Stomach smooth muscle (tissue), 2 donors: ENCODE data around the gene FBRSL1.

Experiments used
- H3K27ac ChIP-seq: one replicate; pipeline ENCODE4 v1.7.0; 2013; ENCODE audit warnings: mild to moderate bottlenecking, low read length, inconsistent platforms
- H3K27me3 ChIP-seq, 2 donors: one replicate each; pipeline ENCODE4 v1.7.0; 2013; ENCODE audit warnings: low read length in 2 of 2; ENCODE audit not compliant: insufficient read depth in 2 of 2, control insufficient read depth in 1 of 2
- H3K36me3 ChIP-seq, 2 donors: one replicate each; pipeline ENCODE4 v1.7.0; 2013; ENCODE audit warnings: low read length in 2 of 2; ENCODE audit not compliant: control insufficient read depth in 2 of 2, insufficient read depth in 2 of 2
- H3K4me1 ChIP-seq: one replicate; pipeline ENCODE4 v1.7.0; 2013; ENCODE audit warnings: low read length; ENCODE audit not compliant: control insufficient read depth, insufficient read depth
- H3K4me3 ChIP-seq, 2 donors: one replicate each; pipeline ENCODE4 v1.7.0; 2013; ENCODE audit warnings: low read length in 2 of 2
- H3K9ac ChIP-seq, 2 donors: one replicate each; pipeline ENCODE4 v1.7.0; 2013; ENCODE audit warnings: low read length in 2 of 2, mild to moderate bottlenecking in 1 of 2
- H3K9me3 ChIP-seq, 2 donors: one replicate each; pipeline ENCODE4 v1.7.0; 2013; ENCODE audit warnings: low read length in 2 of 2; ENCODE audit not compliant: control insufficient read depth in 2 of 2
- donor health status: healthy.
- donor health status: Pancreatic carcinoma.

Gene FBRSL1

GRCh38 chr12:132523576-132524331 lies 33.8 kb downstream of the FBRSL1 start:
- Histone ChIP-seq H3K27me3 (no peaks in the 10 kb centered on the region), H3K9ac (no peak overlapping the region), H3K9me3 (no peaks in the 10 kb centered on the region), H3K36me3 (peaks cover 0 to 5% of the 10 kb centered on the region in 2 donors), H3K27ac (no peak overlapping the region), H3K4me1 (peaks cover 8% of the 10 kb centered on the region), H3K4me3 (no peak overlapping the region)

GRCh38 chr12:132524405-132524804 lies 34.5 kb downstream of the FBRSL1 start:
- Histone ChIP-seq H3K27me3 (no peaks in the 10 kb centered on the region), H3K4me3 (no peak overlapping the region), H3K9ac (no peak overlapping the region), H3K4me1 (peaks cover 8% of the 10 kb centered on the region), H3K36me3 (no peaks in the 10 kb centered on the region), H3K9me3 (no peaks in the 10 kb centered on the region), H3K27ac (no peak overlapping the region)

- no peaks in the 10 kb centered on the region for H3K9me3 ChIP-seq
- H3K27me3 ChIP-seq, result no peaks in the 10 kb centered on the region
- H3K27ac ChIP-seq, result no peak overlapping the region
- peaks cover 8% of the 10 kb centered on the region for H3K4me1 ChIP-seq
- H3K9ac ChIP-seq, result no peak overlapping the region
- H3K4me3 ChIP-seq, result no peak overlapping the region
- peaks cover 0 to 2% of the 10 kb centered on the region in 2 donors for H3K36me3 ChIP-seq
These were observed 35.3 kb downstream of the FBRSL1 start for GRCh38 chr12:132525011-132525832.

- peaks cover 8% of the 10 kb centered on the region for H3K4me1 ChIP-seq
- H3K36me3 ChIP-seq, result peaks cover 0 to 2% of the 10 kb centered on the region in 2 donors
- H3K9ac ChIP-seq, result no peak overlapping the region
- no peaks in the 10 kb centered on the region for H3K27me3 ChIP-seq
- no peak overlapping the region for H3K27ac ChIP-seq
- no peak overlapping the region for H3K4me3 ChIP-seq
- no peaks in the 10 kb centered on the region for H3K9me3 ChIP-seq
These were observed 36.0 kb downstream of the FBRSL1 start for GRCh38 chr12:132525833-132526455.

- Histone ChIP-seq H3K9me3 (no peaks in the 10 kb centered on the region), H3K4me3 (no peak overlapping the region), H3K4me1 (peaks cover 8% of the 10 kb centered on the region), H3K27ac (no peak overlapping the region), H3K36me3 (peaks cover 0 to 6% of the 10 kb centered on the region in 2 donors), H3K9ac (no peak overlapping the region), H3K27me3 (no peaks in the 10 kb centered on the region)
These were observed 37.4 kb downstream of the FBRSL1 start for GRCh38 chr12:132527186-132527882.

GRCh38 chr12:132527883-132528264 lies 37.9 kb downstream of the FBRSL1 start:
- H3K4me1 ChIP-seq, result peaks cover 8% of the 10 kb centered on the region
- H3K27me3 ChIP-seq, result no peaks in the 10 kb centered on the region
- H3K9ac ChIP-seq, result no peak overlapping the region
- H3K36me3 ChIP-seq, result peaks cover 0 to 6% of the 10 kb centered on the region in 2 donors
- no peak overlapping the region for H3K4me3 ChIP-seq
- no peaks in the 10 kb centered on the region for H3K9me3 ChIP-seq
- no peak overlapping the region for H3K27ac ChIP-seq

- Histone ChIP-seq H3K4me1 (peaks cover 5% of the 10 kb centered on the region), H3K4me3 (no peak overlapping the region), H3K36me3 (peaks cover 0 to 8% of the 10 kb centered on the region in 2 donors), H3K27me3 (no peaks in the 10 kb centered on the region), H3K9me3 (no peaks in the 10 kb centered on the region), H3K27ac (no peak overlapping the region), H3K9ac (no peak overlapping the region)
These were observed 38.7 kb downstream of the FBRSL1 start for GRCh38 chr12:132528564-132529106.

GRCh38 chr12:132529156-132529839 lies 39.3 kb downstream of the FBRSL1 start:
- H3K9ac ChIP-seq, result no peak overlapping the region
- H3K27me3 ChIP-seq, result no peaks in the 10 kb centered on the region
- H3K9me3 ChIP-seq, result no peaks in the 10 kb centered on the region
- no peak overlapping the region for H3K4me3 ChIP-seq
- no peaks in the 10 kb centered on the region for H3K4me1 ChIP-seq
- H3K27ac ChIP-seq, result no peak overlapping the region
- peaks cover 0 to 8% of the 10 kb centered on the region in 2 donors for H3K36me3 ChIP-seq

GRCh38 chr12:132529906-132530305 lies 40.0 kb downstream of the FBRSL1 start:
- H3K36me3 ChIP-seq, result peaks cover 0 to 8% of the 10 kb centered on the region in 2 donors
- no peaks in the 10 kb centered on the region for H3K27me3 ChIP-seq
- H3K9me3 ChIP-seq, result no peaks in the 10 kb centered on the region
- H3K9ac ChIP-seq, result no peak overlapping the region
- no peak overlapping the region for H3K27ac ChIP-seq
- H3K4me3 ChIP-seq, result no peak overlapping the region
- no peaks in the 10 kb centered on the region for H3K4me1 ChIP-seq

- Histone ChIP-seq H3K9me3 (no peaks in the 10 kb centered on the region), H3K9ac (no peak overlapping the region), H3K36me3 (peaks cover 0 to 8% of the 10 kb centered on the region in 2 donors), H3K4me1 (no peaks in the 10 kb centered on the region), H3K27me3 (no peaks in the 10 kb centered on the region), H3K4me3 (no peak overlapping the region), H3K27ac (no peak overlapping the region)
These were observed 40.5 kb downstream of the FBRSL1 start for GRCh38 chr12:132530447-132530846.
